Inflammatory macrophage treated with lipopolysaccharide for 1 hour (primary cell): ENCODE measurements around the gene PPP3CB.
"Not testable (repeated sequence)": the region's sequence is repeated elsewhere in the genome, so short reads cannot be mapped to it uniquely, and the experiment has no call there.

Experiments used
- DNase-seq, 2 donors: peaks; one replicate each; pipeline ENCODE4 v3.0.0-alpha.2; 2020 to 2022

The PPP3CB gene

GRCh38 chr10:73413528-73414229 is 82.1 kb downstream of the PPP3CB start, which contains the start of gene ANXA7:
Gene ANXA7 (minus strand): TSS chr10:73414058. CDS start chr10:73400856, 13,202 bp downstream.
- peak; percentile 94 to 95 for DNase-seq

- DNase-seq, result no peak
These were observed 82.7 kb downstream of the PPP3CB start for GRCh38 chr10:73413108-73413527.

- DNase-seq, result no peak
These were observed 84.9 kb downstream of the PPP3CB start for GRCh38 chr10:73410897-73411296.

- peak in 1 of 2 donors; percentile 4 for DNase-seq
These were observed 86.8 kb downstream of the PPP3CB start for GRCh38 chr10:73408978-73409521.

GRCh38 chr10:73408061-73408460 is 87.8 kb downstream of the PPP3CB start:
- no peak for DNase-seq

- no peak for DNase-seq
These were observed 88.3 kb downstream of the PPP3CB start for GRCh38 chr10:73407495-73407894.

- DNase-seq, result no peak
These were observed 89.0 kb downstream of the PPP3CB start for GRCh38 chr10:73406846-73407245.

- DNase-seq, result no peak
These were observed 90.3 kb downstream of the PPP3CB start for GRCh38 chr10:73405556-73405955.

GRCh38 chr10:73404690-73405089 is 91.1 kb downstream of the PPP3CB start:
- no peak for DNase-seq

- DNase-seq, result no peak
These were observed 94.2 kb downstream of the PPP3CB start for GRCh38 chr10:73401636-73402035.

- no peak for DNase-seq
These were observed 96.8 kb downstream of the PPP3CB start for GRCh38 chr10:73399063-73399462.

GRCh38 chr10:73398024-73398423 is 97.8 kb downstream of the PPP3CB start:
- no peak for DNase-seq

GRCh38 chr10:73394325-73394724 is 101.5 kb downstream of the PPP3CB start:
- DNase-seq, result not testable (repeated sequence)

GRCh38 chr10:73388228-73388627 is 107.6 kb downstream of the PPP3CB start:
- DNase-seq, result no peak

- no peak for DNase-seq
These were observed 109.2 kb downstream of the PPP3CB start for GRCh38 chr10:73386583-73386982.
